Stimulated activated CD4-positive, alpha-beta T cell treated with anti-CD3 and anti-CD28 coated beads, TNF-alpha, amount 100 ng/mL, for 4 hours (primary cell): Measurements from ENCODE around the gene C19orf67.

Source experiments
- DNase-seq, 3 experiments: peaks; one replicate each; pipeline ENCODE4 v3.0.0-alpha.2; 2020; ENCODE audit warnings: low read depth in 3 of 3

The C19orf67 gene

DNA sequence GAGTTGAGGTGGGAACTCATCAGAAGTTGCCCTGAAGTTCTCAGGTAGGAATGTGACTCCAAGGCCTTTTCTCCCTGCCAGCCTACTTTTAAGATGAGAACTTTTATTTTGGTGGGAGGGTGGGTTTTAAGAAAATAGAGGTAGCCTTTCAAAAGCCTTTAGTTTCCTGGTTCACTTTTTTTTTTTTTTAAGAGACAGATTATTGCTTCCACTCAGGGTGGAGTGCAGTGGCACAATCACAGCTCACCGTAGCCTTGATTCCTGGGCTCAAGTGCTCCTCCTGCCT, 3.0 kb downstream of the C19orf67 start:
- DNase-seq = no peak

DNA sequence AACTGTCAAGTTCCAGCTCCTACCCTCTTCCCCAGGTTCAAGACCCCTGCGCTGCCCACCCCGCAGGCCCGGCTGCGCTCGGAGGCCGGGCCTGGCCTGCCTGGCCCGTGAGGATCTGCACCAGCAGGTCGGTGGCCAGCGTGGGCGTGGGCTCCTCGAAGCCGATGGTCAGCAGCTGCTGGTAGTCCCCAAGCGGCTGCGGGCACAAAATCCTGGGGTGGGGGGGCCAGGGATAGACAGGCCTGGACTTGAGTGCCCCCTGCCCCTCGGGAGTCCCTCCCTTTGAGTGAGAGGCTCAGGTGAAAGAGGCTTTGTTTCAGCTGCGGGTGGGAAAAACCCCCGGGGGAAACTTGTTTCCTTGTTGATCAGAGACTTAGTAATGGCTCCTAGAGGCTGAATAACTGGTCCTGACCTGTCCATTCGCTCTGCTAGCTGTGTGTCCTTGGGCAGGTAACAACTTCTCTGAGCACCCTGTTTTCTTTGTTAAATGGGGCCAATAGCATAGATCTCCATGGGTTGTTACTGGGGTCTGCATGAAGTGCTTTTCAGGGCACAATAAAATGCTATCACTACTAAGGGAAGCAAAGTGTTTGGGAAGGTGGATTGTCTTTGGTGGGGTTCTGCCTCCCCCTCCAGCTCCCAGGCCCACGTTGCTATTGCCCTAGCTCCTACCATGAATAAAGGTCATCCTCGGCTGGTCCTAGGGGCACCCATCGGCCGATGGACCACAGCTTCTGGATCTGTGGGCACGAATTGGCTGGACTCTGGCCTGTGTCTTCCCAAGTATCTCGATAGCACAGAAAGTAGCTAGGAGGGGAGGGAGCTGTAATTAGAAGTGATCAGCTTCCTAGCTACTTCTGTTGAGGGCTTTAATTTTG, 3.5 kb downstream of the C19orf67 start:
- peak in 2 of 3 experiments; percentile 6 to 19 for DNase-seq

DNA sequence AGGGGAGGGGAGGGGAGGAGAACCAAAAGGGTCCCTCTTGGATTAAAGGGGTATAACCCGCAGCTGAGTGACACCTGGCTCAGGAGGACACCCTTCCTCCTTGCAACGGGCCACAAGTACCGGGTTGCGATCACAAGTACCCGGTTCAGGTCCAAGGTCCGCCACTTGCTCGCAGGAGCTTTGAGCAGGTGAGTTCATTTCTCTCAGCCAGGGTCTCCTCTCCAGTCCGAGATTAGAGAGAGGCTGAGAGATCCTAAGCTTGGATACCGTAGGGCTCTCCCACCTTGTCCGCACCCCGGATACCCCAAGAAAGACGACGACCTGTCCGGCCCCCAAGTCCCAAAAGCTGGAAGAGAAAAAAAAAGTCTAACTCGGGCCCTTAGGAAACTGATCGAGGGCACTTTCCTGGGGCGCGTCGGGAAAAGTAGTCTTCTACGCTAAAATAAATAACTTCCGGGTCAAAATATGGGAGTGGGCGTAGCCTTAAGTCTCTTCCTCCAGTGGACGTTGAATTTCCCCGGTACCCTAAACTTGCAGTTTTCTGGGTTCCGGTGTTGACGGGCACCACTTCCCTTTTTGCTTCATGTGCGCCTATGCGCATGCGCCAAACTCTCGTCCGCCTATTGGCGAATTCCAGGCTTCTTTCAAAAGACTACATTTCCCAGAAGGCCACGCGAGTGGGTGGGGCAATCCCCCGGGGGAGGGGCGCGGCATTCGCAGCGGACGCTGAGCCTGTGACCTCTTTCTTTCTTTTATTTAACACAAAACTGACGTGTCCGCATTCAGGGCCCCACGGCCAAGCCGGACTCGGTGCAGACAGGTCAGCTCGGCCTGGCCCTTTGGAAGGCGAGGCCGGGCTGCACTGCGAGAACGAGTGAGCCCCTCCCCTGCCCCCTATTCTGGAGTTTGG, 4.4 kb downstream of the C19orf67 start:
- peak; percentile 97 to 99 (median 97) for DNase-seq

DNA sequence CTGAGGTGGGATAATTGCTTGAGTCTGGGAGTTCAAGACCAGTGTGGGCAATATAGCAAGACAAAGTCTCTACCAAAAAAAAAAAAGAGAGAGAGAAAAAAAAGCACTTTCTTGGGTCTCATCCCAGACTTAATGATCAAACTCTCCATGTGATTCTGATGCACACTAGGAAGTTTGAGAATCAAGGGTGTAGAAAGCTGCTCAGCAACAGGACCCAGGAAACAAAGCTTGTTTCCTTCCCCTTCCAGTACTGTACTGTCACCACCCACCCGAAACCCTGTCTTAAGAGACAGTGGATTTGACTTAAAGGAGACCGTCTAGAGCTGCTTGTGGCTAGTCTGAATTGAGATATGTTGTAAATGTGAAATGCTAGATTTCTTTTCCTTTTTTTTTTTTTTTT, 7.2 kb downstream of the C19orf67 start:
- DNase-seq = no peak

DNA sequence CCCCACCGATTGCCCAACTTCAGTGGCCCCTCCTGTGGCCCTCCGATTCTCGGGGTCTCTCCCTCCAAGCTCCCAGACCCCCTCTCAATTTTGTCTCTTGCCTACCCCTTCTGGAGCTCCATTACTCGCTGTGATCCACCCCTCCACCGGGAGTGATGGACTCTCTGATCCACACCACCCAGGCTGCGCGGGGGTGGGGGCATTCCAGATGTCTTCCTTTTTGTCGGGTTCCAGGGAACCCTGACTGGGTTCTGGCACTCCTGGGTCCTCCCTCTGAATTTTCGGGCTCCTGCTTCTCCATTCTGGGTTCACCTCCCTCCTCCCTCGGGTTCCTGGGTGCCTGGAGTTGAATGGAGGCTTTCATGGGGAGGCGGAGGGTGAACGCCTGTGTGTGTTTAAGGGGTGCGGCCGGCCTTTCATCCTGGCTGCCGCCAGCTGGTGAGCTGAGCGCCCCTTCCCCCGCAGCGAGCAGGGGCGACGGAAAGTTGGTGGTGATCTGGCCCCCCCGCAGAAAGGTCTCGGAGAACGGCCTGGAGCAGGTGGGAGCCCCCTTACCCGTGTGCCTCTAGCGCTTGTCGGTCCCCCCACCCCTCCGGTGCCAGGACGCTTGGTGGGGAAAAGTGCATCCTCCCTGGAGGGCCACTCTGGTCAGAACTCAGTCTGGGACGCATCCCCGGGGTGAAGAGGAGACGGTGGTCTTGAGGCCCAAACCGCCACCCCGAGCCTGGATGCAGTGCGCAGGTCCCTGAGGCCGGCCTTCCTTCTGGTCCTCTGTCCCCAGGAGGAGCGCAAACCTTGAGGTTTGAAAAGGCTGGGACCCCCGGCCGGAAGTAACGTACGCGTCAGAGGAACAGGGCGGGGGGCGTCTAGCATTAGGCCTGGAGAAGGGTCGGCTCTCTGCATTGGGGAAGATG, 11.4 kb downstream of the C19orf67 start:
- no peak for DNase-seq

DNA sequence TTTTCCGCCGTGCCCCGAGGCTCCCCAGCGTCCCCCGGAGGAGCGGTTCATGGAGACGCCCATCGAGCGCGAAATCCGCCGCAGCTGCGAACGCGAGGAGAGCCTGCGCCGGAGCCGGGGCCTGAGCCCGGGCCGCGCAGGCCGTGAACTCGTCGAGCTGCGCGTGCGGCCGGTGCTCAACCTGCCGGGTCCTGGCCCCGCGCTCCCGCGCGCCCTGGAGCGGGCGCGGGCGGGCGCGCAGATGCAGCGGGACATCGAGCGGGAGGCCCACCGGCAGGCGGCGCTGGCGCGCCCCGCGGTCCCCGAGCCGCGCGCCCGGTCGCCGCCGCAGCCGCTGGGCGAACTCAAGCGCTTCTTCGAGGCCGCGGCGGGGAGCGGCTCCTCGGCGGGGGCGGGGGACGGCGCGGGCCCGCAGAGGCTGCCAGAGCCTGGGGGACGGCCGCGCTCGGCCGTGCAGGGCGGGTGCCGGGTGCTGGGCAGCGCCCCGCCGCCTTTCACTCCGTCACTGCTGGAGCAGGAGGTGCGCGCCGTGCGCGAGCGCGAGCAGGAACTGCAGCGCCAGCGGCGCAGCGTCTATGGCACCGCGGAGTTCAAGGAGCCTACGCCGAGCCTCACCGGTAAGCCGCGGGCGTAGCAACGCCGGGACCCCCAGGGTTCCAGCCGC, 12.2 kb downstream of the C19orf67 start:
- DNase-seq = peak; percentile 50 to 74 (median 53)

DNA sequence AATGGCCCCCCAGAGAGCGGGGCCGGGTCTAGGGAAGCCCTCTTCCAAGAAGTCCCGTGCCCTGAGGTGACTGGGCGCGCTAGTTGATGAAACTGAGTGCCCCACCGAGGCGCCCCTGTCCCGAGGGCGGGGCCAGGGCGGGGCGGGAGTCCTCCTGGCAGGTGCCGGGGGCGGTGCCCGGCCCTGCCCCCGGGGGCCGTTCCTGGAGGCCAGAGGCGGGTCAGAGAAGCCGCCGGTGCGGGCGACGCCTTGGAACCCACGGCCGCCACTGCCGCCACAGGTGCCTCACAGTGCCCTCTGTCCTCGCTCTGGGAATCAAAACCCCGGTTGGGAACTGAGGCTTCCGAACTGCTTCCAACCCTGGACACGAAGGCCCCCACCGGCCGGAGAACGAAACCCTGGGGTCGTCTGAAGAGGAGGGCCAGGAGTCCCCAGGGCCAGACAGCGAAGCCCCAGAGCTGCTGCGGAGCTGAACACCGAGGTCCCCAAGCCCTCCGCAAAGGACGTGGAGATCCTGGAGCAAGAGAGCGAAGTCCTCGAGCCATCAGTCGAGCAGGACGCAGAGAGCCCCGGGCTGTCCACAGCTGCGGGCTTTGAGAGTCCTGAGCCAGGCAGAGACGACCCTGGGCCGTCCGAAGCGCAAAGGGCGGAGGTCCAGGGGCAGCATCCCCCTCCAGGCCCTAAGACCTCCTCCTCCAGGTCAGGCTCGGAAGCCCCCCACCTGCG, 12.9 kb downstream of the C19orf67 start, which contains the start of gene MISP3:
MISP3 (plus strand) TSS at position 252 of the 726 bp plus-strand sequence. CDS start 524 bp downstream, outside the sequence.
- peak in 2 of 3 experiments; percentile 9 to 23 for DNase-seq

DNA sequence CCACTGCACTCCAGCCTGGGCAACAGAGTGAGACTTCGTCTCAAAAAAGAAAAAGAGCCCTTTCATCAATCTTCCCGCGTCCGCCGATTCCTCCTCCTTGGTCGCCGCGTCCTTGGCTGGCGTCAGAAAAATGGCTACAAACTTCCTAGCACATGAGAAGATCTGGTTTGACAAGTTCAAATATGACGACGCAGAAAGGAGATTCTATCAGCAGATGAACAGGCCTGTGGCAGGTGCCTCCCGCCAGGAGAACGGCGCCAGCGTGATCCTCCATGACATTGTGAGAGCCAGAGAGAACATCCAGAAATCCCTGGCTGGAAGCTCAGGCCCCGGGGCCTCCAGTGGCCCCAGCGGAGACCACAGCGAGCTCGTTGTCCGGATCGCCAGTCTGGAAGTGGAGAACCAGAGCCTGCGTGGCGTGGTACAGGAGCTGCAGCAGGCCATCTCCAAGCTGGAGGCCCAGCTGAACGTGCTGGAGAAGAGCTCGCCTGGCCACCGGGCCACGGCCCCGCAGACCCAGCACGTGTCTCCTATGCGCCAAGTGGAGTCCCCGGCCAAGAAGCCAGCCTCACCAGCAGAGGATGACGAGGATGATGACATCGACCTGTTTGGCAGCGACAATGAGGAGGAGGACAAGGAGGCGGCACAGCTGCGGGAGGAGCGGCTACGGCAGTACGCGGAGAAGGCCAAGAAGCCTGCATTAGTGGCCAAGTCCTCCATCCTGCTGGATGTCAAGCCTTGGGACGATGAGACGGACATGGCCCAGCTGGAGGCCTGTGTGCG, 15.1 kb downstream of the C19orf67 start:
- DNase-seq = no peak

DNA sequence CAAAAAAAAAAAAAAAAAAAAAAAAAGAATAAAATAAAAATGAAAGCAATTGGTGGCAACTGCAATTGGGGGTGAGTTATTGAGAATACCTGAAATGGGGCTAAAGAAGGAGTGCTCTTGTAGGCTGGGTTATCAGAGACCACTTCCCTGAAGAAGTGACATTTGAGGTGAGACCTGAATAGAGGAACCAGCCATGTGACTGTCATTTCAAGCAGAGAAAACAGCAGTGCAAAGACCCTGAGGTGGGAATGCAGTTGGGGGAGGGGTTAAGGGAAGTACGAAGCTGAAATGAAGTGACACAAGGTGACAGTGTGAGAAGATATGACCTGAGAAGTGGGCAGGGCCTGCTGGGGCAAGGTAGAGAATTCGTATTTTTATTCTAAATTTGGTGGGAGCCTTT, 19.4 kb downstream of the C19orf67 start:
- no peak for DNase-seq

DNA sequence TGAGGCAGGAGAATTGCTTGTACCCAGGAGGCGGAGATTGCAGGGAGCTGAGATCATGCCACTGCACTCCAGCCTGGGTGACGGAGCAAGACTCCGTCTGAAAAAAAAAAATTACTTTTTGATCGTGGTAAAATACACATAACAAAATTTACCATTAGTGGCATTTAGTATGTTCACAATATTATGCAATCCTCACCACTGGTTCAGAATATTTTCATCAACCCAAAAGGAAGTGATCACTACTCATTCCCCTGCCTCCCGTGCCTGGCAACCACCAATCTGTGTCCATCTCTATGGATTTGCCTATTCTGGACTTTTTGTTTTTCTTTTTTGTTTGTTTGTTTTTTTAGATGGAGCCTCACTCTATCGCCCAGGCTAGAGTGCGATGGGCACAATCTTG, 22.5 kb downstream of the C19orf67 start:
- DNase-seq = no peak

DNA sequence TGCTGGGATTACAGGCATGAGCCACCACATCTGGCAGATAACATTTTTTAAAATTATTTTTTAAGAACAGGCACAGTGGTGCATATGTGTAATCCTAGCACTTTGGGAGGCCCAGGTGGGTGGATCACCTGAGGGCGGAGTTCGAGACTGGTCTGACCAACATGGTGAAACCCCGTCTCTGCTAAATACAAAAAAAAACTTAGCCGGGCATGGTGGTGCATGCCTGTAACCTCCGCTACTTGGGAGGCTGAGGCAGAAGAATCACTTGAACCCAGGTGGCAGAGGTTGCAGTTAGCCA, 23.1 kb downstream of the C19orf67 start:
- no peak for DNase-seq

DNA sequence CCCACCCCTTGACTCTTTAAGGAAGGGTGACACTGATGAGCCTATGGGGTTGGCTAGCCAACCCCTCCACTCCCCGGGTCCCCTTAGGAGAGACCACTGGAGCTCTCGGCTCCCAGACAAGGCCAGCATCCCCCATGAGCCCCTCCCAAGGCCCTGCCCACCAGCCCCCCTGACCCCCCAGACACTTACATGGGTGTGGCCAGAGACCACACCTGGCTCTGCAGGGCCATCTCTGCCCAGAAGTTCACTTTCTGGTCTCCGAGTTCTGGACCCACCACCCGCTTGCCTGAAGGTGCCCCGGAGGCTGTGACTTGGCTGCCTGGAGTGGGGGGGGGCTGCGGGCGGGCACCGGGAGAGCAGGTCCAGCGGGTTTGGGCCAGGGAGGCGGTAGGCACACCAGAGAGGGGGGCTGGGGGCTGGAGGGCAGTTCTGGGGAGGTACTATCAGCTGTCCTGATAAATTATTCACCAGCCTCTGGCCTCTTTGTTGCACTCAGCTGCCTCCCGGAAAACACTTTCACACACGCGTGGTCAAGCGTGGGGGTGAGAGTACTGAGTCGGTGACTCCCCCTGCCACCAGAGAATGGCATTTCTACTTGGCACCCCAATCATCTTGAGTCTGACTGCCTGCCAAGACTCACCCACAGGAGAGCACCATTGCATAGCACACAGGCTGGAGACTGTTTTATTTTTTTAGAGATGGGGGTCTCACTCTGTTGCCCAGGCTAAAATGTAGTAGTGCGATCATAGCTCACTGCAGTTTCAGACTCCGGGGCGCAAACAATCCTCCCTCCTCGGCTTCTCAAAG, 23.6 kb downstream of the C19orf67 start, which contains the start of gene PALM3:
PALM3 (minus strand) TSS at position 326 of the 807 bp plus-strand sequence; CDS start at position 230, 96 bp downstream.
- DNase-seq = no peak

DNA sequence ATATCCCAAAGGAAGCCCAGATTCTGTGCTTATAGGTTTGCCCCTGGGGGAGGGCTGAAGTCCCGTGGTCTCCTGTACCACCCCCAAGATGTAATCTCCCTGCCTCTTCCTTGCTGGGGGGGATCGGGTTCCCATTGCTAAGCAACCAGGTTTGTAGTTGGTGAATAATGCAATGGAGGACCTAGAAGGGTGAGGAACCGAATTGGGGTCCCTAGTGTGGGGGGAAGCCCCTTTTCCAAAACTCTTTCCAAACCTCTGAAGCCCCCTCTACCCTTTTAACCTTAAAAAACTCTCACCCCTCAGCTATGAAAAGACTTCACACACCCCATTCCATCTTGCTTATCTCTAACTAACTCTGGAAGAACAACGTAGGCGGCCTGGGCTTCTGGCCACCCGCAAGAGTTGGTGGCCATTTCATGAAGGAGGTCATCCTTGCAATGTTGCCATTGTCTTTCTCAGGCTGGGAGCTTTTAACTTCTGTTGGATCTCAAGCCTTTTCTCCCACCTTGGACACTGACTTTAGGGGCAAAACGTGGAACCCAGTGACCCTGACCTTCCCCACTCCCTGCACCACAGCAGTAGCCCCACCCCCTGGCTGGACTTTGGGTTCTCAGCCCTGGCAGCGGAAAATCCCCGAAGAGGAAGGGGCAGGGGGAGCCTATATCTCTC, 24.4 kb downstream of the C19orf67 start:
- no peak for DNase-seq

DNA sequence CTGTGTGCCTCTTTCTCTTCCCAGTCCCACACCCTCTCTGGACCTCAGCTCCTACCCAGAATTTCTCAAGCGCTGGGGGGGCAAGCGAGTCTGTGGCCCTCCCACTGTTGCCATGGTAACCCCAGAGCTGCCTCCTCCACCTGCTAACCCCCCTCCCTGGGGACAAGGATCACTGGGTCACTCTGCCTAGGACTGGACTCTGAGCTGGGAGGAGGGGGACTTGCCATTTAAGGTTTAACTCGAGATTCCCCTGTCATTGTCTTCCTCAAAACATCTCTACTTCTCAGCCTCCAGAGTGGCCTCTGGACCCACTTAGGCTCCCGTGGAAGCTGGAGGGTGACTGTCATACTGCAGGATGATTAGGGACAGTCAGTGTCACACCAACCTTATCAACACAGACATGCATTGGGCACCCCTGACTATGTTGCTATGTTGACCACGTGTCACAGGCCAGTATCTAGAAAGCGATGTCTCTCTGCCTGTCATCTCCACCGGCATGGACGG, 25.9 kb downstream of the C19orf67 start:
- DNase-seq = no peak

DNA sequence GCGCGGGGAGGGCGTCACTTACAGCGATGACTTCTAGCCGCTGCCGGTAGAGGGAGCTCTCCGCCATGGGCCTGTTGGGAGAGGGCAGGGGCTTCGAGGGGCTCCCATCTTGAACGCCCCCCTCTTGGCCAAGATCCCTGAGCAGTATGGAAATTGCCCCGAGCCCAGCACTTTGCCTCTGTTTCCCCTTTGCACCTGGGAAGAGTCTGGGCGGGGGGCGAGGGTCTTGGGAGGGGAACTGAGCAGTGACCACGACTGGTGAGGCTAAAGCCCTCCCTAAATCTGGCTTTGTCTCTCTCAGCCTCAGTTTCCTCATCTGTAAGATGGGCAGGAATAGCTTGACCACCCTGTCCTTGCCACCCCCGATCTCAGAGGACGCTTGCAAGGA, 26.5 kb downstream of the C19orf67 start:
- DNase-seq = no peak

DNA sequence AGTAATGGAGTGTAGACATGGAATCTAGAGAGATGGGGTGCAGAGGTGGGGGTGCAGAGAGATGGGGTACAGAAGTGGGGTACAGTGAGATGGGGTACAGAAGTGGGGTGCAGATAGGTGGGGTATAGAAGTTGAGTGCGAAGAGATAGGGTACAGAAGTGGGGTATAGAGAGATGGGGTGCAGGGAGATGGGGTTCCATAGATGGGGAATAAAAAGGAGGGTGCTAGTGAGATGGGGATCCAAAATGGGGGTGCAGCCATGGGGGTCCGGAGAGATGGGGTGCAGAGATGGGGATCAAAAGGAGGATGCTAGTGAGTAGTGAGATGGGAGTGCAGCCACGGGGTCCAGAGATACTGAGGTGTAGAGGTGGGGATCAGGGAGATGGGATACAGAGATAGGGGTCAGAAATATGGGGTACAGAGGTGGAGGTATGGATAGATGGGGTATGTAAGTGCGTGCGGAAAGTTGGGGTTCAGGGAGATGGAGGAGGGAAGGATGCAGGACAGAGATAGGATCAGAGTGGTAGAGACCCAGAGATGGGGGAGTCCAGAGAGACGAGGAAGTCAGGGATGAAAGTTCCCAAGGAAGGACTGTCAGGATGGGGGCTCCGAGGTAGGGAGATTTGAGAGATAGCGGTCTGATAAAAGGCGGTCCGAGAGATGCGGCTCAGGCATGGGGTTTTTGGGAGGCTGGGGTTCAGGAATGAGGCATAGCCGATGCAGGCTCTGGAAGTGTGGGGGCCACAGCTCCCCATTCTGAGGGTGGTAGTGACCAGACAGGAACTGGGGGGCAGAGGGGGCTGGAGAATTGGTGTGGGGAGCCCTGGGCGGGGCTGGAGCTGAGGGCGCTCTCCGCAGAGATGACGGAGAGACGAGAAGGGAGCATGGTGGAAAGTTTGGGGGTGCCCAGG, 27.1 kb downstream of the C19orf67 start:
- no peak for DNase-seq

DNA sequence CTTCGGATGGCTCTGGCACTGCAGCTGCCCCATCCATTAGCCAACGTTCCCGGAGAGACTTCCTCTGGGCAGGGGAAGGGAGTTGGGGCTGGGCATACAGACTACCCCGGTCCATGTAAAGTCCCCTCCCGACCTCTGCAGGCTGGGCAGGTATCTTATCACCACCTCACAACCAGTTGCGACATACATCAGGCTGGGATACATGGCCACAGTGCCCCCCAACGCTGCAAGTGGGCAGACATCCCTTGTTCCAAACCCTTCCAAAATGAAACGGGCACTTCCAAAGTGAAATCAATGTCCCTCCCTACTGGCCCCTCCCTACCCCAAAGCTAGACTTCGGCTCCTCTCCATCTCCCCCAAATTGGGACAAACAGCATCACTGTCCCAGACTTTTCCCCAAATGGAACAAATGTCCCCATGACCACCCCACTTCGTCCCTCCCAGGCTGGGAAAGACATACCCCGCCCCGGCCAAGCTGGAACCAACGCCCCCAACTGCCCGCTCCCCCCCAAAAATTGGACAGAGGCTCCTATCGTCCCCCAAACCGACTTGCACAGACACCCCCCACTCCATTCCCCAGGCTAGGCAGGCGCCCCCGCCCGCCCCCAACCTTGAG, 28.7 kb downstream of the C19orf67 start:
- DNase-seq = no peak
